ENCODE data around the gene HORMAD2. TPM values are rescaled to one million over a fixed set of nuclear protein-coding genes. Genes with fewer than 3 reads are reported as not detected.

HORMAD2 gene
- total RNA-seq, 4 donors from 2014 or later, result not detected

- intact Hi-C loops (cut with DNase I; ENCODE audit: low total_unique reads), result no loop called here
- no peak overlapping the region for H3K4me3 ChIP-seq (ENCODE audit: low read depth, poor library complexity, severe bottlenecking)
- DNase-seq (ENCODE audit: low spot score in 2 of 2), result no peak
- WGBS, 2 donors, result 50 to 62% methylated on average over 23 of the region's 23 CpGs
- TF ChIP-seq POLR2A (IDR thresholded peaks at IDR 0.05), result no peak
- TF ChIP-seq CTCF (IDR thresholded peaks at IDR 0.05), result no peak
Observed at GRCh38 chr22:30217698-30218560, 137.7 kb downstream of the HORMAD2 start.

- no peak overlapping the region for H3K4me3 ChIP-seq (ENCODE audit: low read depth, poor library complexity, severe bottlenecking)
- WGBS, 2 donors, result 74 to 87% methylated on average over 8 of the region's 8 CpGs
- TF ChIP-seq POLR2A (IDR thresholded peaks at IDR 0.05) (no peak), CTCF (IDR thresholded peaks at IDR 0.05) (no peak)
- intact Hi-C loops (cut with DNase I; ENCODE audit: low total_unique reads), result no loop called here
- DNase-seq (ENCODE audit: low spot score in 2 of 2), result no peak
Observed at GRCh38 chr22:30219049-30219654, 138.9 kb downstream of the HORMAD2 start.

- no peak overlapping the region for H3K4me3 ChIP-seq (ENCODE audit: low read depth, poor library complexity, severe bottlenecking)
- no peak for DNase-seq (ENCODE audit: low spot score in 2 of 2)
- TF ChIP-seq POLR2A (IDR thresholded peaks at IDR 0.05), result no peak
- TF ChIP-seq CTCF (IDR thresholded peaks at IDR 0.05), result no peak
- intact Hi-C loops (cut with DNase I; ENCODE audit: low total_unique reads), result no loop called here
Observed at GRCh38 chr22:30219668-30220278, 139.5 kb downstream of the HORMAD2 start.

GRCh38 chr22:30220338-30221012 is 140.2 kb downstream of the HORMAD2 start:
- TF ChIP-seq POLR2A (IDR thresholded peaks at IDR 0.05) (no peak), CTCF (IDR thresholded peaks at IDR 0.05) (no peak)
- DNase-seq (ENCODE audit: low spot score in 2 of 2), result no peak
- 83 to 90% methylated on average over 7 of the region's 7 CpGs for WGBS, 2 donors
- intact Hi-C loops (cut with DNase I; ENCODE audit: low total_unique reads), result no loop called here
- no peak overlapping the region for H3K4me3 ChIP-seq (ENCODE audit: low read depth, poor library complexity, severe bottlenecking)

- H3K4me3 ChIP-seq (ENCODE audit: low read depth, poor library complexity, severe bottlenecking), result no peak overlapping the region
- 75% methylated on average over 24 to 26 of the region's 26 CpGs for WGBS, 2 donors
- DNase-seq (ENCODE audit: low spot score in 2 of 2), result no peak
- intact Hi-C loops (cut with DNase I; ENCODE audit: low total_unique reads), result no loop called here
- TF ChIP-seq POLR2A (IDR thresholded peaks at IDR 0.05), result no peak
- TF ChIP-seq CTCF (IDR thresholded peaks at IDR 0.05), result no peak
Observed at GRCh38 chr22:30221121-30221992, 141.1 kb downstream of the HORMAD2 start.
